ENCODE data around the gene TCEA2.

Gene TCEA2

DNA sequence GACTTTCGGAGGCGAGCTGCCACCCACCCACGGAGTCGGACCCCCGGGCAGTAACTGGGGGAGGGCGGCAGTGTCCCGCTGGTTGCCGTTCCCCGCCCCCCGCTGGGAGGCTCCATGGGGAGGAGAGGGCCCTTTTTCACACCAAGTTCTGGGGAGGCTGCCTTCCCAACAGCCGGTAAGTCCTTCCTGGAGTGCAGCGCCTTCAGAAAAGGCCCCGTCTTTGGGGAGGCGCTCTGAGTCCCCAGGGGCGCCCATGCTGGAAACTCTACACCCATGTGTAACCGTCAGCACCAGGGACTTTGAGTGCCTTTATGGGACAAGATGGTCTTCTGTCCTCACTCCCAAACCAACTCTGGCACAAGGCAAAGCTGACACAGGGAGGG is 13.1 kb upstream of the TCEA2 start:
- no peak for DNase-seq

- DNase-seq = no peak
These were observed 12.6 kb upstream of the TCEA2 start for GRCh38 chr20:64050261-64051032.

DNA sequence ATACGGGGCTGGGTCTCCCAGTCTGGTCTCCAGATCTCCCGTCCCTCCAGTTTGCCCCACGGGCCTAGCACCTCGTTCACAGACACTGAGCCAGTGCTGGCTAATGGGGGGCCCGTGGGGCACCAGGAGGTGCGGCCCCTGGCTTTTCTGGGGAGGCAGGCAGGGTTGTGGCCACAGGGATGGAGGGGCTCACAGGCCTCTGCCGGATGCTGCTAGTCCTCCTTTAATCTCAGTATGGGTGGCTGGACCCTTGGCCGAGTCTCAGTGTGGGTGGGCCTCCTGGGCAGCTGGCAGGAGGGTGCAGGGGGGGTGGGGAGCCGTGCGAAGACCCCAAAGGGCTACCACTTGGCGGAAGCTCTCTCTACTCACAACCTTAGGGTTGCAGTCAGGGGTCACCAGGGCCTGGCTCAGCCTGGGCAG is 12.0 kb upstream of the TCEA2 start:
- no peak for DNase-seq

GRCh38 chr20:64051561-64052325 is 11.3 kb upstream of the TCEA2 start:
- DNase-seq = no peak

- DNase-seq = no peak
These were observed 10.7 kb upstream of the TCEA2 start for GRCh38 chr20:64052326-64052722.

- DNase-seq = no peak
These were observed 9.8 kb upstream of the TCEA2 start for GRCh38 chr20:64052987-64053840.

DNA sequence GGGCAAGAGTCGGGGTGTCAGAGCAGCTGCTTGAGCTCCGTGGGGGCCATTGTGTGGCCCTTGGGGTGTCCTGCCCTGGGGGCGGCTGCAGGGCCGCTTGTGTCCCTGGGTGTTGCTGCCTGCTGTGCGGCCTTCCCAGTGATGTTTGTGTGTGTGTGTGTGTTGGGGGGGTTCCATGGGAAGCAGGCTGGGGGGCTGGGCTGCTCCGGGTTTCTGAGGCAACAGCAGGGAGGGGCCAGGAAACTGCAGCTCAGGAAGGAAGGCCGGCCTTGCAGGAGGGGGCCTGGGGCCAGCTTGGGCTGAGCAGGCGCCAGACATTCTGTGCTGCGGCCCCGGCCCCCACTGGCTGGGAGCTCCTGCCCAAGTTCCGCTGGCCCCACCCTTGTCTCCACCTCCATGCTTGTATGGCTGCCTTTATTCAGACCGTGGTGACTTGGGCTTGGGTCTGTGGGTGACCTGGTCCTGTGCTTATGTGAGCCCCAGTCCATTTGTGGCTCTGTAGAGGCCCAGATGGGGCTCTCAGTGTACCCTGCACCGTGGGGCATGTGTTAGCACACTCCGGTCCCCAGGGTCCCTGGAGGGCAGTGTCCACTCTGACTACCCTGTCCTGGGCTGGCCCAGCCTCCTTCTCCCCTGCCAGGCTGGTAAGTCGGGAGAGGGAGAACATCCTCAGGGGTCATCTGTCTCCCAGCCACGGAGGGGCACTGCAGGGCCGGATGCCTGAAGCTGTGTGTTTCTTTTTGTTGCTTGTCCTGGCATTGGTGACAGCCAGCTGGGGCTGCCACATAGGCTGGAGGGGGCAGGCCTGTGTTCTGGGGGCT is 8.9 kb upstream of the TCEA2 start:
- peak; percentile 76 for DNase-seq

- no peak for DNase-seq
These were observed 7.6 kb upstream of the TCEA2 start for GRCh38 chr20:64055396-64055892.

GRCh38 chr20:64055893-64056638 is 6.9 kb upstream of the TCEA2 start:
- DNase-seq = no peak

GRCh38 chr20:64056639-64056888 is 6.4 kb upstream of the TCEA2 start:
- DNase-seq = no peak

DNA sequence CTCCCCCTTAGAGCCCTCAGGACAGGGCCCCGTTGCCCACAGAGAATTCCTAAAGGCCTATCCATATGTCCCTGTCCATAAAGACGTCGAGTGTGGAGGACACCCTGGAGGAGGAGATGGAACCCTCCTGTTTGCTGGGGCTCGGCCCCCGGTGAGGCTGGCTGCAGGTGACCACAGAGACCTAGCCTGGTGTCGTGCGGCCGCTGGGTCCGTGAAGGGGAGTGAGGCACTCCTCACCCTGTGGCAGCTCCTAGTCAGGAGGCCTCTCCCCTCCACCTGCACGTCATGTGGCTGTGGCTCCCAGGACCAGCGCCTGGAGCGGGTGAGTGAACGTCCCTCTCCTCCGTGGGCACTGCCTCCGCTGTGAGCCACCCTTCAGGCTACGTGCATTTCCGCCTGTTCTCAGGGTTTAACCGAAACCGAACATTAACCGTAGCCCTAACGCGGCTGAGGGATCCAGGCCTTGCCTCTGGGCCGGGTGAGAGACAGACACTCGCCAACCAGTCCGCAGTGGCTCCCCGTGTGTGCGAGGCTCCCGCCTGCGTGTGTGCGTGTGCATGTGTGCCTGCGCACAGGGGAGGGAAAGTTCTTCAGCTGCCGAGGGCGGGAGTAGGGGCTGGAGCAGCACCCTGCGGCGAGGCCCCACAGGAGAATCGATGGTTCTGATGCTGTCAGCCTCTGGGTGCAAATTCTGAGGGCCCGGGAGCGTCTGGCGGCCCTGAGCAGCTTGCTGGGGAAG is 5.9 kb upstream of the TCEA2 start:
- no peak for DNase-seq

DNA sequence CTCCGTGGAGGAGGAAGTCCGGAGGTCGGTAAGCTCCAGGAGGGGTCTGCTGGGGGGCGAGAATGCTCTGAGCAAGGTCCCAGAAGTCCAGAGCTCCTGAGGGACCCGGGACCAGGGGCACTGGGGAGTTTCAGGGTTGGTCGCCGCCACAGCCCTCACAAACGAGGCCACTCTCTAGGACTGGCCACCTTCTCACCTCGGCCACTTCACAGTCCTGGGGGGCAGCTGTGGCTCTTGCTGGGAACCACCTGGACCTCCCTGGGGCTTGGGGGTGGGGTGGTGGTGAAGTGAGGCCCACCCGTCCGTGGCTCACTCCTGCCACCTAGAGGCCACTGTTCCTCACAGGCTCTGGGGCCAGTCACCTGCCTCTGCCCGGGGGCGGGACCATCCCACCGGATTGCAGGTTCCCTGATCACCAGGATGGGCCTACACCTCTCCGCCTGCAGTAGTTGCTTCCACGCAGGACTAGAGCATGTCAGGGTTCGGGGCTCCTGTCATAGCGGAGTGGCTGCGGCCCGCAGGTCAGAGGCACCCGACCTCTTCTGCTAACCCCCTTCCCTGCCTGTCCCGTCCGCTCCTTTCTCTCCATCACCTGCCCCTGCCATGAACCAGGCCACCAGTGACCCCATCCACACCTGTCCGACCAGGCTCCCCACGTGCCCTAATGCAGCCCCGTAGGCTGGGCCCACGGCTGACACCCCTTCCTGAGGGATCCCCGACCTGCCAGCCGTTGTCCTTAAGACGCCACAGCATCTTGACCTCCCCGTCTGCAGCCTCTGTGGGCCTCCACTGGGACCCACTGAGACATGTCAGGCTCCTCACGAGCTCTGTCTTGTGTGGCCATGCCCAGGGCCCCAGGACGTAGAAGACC is 5.1 kb upstream of the TCEA2 start:
- DNase-seq = peak; percentile 81

GRCh38 chr20:64058536-64058935 is 4.5 kb upstream of the TCEA2 start:
- no peak for DNase-seq

DNA sequence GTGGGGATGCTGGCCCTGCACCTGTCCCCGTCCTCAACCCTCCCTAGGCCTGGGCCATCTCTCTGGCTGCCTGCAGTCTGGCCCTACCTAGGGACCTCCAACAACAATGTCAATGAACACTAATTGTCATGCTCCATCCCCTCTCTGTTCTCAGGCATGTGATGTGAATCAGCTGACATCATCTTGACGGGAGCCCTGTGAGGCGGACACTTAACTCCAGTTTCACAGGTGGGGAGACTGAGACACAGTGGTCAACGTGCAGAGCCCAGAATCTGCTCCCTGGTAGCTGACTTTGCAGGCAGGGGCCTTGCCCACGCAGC is 762 bp upstream of the TCEA2 start:
- DNase-seq = no peak

DNA sequence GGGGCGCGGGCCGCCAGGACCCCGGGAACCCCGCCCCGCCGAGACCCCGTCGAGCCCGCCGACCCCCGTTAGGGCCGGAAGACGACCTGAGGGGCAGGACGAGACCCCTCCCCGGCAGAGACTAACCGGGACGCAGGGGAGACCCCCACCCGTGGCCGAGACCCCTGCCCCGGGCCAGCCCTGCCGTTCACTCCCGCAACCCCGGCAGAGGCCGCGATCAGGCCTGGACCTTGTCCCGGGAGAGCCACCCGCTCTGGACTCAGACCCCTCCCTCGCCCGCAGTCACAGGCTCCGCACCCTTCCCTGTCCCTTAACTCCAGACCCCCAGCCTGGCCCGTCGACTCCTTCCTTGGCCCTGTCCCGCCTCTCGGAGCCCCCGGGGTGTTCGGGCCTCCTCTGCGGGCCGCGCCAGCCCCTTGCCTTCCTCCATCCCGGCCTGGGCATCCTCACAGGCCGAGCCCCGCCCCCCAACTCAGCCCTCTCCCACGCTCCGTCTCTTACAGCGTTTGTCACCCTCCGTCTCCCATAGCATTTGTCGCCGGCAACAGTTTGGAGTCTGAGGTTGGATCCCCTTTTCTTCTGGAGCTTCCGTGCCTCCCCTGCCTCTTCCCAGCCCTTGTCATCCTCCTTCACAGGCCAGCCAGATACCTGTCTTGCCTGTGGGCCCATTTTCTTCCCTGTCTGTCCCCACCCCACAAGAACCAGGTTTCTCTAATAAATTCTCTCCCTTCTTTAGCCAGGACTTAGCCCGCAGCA is 569 bp downstream of the TCEA2 start:
- no peak for DNase-seq

- DNase-seq = no peak
These were observed 1.2 kb downstream of the TCEA2 start for GRCh38 chr20:64064145-64064698.

- no peak for DNase-seq
These were observed 2.3 kb downstream of the TCEA2 start for GRCh38 chr20:64065062-64065973.

DNA sequence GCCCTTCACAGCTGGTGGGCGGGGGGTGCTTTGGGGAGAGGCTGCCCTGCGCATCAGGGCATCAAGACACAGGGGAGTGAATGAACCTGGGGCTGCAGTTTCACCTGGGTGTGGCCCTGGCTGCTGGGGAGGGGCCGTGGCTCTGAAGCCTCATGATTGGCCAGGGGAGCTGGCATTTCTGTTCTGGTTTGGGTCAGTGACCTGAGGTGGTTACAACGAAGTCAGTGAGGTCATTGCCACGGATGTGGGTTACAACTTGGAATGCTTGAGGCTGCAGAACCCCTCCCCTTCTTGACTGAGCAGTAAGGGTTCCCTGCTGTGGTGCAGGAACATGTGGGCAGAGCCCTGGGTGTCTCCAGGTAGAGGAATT is 3.0 kb downstream of the TCEA2 start:
- no peak for DNase-seq

Data from right forelimb (tissue), 1 donor.